Stimulated activated CD4-positive, alpha-beta T cell treated with anti-CD3 and anti-CD28 coated beads, Interleukin-1b, Interleukin-23, amount 100 ng/mL, for 1 hour (primary cell): ENCODE measurements around the gene SH2B2.

ENCODE experiments used
- DNase-seq, 2 donors: peaks; one replicate each; pipeline ENCODE4 v3.0.0-alpha.2; 2020; ENCODE audit warnings: low read depth in 2 of 2

Gene SH2B2

DNA sequence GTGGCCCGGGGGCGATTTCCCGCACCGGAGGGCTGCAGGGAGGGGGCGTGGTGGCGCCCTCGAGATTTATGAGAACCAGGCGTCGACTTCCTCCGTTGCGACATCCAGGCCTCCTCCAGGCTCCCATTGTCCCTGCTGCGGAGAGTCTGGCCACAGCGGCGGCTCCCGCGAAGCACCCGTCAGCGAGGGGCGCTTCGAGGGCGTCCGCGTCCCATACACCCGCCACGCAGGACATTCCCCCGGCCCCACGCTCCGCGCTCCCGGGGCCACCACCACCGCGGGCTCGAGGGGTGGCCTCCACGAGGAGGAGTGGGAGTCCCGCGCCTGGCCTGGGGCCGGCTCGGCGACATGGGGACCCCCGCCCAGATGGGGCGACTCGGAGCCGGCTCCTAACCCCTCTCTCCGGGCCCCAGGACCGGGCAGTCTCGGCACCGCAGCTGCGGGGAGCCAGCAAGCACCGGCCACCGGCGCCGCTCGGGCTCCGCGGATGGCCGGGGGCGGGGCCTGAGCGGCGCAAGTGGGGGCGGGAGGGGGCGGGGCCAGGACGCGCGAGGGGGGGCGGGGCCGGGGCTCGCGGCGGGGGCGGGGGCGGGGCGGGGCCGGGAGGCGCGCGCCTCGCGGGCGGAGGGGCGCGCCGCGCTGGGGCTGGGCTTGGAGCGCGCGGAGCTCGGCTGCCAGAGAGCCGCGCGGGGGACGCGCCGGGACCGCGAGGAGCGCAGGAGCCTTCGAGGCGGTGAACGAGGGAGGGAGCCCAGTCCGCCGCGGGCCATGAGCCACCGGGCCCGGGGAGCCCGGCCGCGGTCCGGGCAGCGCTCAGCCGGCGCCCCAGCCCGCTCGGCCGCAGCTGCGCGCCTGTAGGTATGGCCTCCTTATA, at the start of gene SH2B2:
Gene SH2B2, plus strand, starts transcription at position 632 of the 874 bp plus-strand sequence. CDS start 13,683 bp downstream, outside the sequence.
- no peak for DNase-seq

- DNase-seq = no peak
Observed at GRCh38 chr7:102239206-102239820, 47.4 kb upstream of the SH2B2 start.

GRCh38 chr7:102241431-102241830, 45.2 kb upstream of the SH2B2 start:
- no peak for DNase-seq

DNA sequence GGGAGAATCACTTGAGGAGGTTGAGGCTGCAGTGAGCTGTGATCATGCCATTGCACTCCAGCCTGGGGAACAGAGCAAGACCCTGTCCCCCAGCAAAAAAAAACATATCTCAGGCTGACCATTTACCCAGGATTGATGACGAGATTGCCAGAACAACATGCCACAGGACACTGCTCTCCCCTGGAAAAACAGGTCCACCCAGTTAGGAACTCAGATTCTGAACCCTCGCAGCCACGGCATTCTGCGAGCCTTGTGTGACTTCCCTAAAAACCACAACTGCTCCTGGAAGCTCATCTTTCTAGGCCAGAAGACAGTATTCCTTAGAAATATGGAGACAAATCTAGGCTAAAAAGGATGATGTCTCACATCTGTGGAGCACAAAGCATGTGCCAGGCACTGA, 42.1 kb upstream of the SH2B2 start:
- DNase-seq = no peak

- no peak for DNase-seq
Observed at GRCh38 chr7:102248081-102248455, 38.6 kb upstream of the SH2B2 start.

DNA sequence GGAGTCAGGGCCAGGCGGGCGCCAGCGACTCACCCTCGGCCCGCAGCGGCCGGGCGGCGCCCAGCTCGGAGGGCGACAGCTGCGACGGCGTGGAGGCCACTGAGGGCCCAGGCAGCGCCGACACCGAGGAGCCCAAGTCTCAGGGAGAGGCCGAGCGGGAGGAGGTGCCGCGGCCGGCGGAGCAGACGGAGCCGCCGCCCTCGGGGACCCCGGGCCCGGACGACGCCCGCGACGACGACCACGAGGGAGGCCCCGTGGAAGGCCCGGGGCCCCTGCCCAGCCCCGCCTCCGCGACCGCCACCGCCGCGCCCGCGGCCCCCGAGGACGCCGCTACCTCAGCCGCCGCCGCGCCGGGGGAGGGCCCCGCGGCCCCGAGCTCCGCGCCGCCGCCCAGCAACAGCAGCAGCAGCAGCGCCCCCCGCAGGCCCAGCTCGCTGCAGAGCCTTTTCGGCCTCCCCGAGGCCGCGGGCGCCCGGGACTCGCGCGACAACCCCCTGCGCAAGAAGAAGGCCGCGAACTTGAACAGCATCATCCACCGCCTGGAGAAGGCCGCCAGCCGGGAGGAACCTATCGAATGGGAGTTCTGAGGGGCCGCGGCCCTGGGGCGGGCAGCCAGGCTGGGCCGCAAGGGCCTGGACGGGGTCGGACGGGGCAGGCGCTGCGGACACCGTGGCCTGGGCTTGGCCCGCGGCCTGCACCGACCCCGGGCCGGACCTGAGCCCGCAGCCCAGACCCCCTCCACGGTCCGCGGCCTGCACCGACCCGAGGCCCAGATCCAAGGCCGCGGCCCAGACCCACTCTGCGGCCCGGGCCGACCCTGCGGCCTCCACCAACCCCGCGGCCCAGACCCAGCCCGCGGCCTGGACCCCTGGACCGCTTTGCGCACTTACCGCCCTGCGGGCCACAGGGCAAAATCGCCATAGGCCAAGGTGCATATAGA, 37.9 kb upstream of the SH2B2 start:
- no peak for DNase-seq

- DNase-seq = no peak
Observed at GRCh38 chr7:102251531-102252365, 34.9 kb upstream of the SH2B2 start.

DNA sequence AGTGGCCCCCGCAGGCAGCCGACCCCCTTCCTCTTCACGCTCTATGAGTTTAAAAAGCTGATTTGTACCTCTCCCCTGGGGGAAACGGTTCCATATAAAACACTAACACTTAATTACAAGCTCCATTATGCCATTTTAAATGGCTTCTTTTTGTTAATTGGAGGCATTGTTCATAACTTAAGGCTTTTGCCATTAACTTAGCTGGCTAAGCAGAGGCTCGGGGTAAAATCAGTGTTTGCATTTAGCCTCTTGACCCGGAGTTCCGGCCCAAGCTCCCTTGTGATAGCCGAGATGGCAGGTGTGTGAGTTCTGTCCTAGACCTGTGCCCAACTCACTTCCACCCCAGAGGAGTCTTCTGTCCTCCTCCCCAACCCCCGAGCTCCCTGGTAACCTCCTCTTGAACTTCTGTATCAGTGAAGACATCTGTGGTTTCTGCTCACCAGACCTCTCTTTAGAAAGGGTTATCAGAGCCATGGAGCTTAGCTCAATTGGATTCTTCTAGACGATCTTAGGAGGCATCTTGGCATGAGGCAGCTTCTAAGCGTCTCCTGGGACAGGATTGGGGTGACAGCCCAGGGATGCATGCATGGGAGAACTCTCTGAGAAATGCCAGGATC, 34.2 kb upstream of the SH2B2 start:
- DNase-seq = no peak

GRCh38 chr7:102253066-102253972, 33.3 kb upstream of the SH2B2 start:
- DNase-seq = no peak

GRCh38 chr7:102253973-102254370, 32.7 kb upstream of the SH2B2 start:
- DNase-seq = no peak

DNA sequence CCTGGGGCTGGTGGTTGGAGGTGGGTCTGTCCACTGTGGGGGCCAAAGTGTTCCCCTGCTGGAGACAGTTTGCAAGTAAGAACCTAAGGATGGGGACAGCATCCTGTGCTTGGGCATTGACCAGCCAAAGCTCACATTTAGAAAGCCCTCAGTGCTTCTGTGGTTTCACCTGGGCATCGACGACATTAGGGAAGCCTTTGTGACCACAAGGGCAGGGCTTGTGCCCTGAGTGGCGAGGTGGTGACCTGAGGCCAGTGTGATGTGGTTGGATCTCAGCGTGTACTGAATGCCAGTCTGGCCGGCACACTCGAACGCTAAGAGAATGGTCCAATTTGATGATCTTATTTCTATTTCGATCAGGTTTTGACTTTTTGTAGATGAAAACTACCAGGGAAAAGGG, 32.1 kb upstream of the SH2B2 start:
- DNase-seq = no peak

GRCh38 chr7:102255501-102255900, 31.2 kb upstream of the SH2B2 start:
- DNase-seq = no peak

GRCh38 chr7:102255916-102256315, 30.8 kb upstream of the SH2B2 start:
- DNase-seq = no peak

GRCh38 chr7:102258073-102258748, 28.5 kb upstream of the SH2B2 start:
- no peak for DNase-seq

GRCh38 chr7:102258749-102259107, 27.9 kb upstream of the SH2B2 start:
- no peak for DNase-seq

DNA sequence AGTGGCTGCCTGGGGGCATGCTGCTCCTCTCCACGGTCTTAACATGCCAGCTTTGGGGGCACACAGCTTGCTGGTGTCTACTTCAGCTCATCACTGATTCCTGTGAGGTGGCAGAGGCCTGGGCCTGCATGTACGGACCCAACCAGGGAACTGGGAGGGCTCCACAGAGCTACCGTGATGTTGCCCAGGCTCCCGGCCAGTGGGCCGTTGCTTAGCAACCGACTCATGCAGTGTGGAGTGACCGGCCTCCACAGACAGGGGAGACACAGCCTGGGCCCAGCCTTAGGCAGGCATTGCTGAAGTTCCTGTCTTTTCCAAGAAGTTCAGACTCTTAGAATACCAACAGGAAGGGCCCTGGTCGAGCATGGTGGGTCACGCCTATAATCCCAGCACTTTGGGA, 25.8 kb upstream of the SH2B2 start:
- no peak for DNase-seq

GRCh38 chr7:102261451-102261850, 25.2 kb upstream of the SH2B2 start:
- no peak for DNase-seq

DNA sequence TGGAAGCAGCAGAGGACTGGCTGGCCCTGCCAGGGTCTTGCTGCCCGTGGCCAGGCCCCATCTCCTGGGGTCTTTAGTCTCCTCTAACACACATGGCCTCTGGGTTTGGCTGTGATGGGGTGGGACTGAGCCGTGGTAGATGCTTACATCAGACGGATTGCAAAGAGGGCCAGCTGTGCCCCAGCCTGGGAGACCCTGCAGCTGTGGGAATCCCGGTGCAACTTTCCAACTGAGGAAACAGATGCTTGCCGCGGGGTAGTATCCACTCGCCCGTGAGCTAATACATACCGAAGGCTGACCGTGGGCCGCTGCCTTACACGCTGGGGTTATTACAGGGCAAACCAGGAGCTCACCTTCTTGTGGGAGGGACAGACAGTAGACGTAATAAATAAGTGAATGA, 24.1 kb upstream of the SH2B2 start:
- DNase-seq = no peak

- no peak for DNase-seq
Observed at GRCh38 chr7:102264367-102264891, 22.2 kb upstream of the SH2B2 start.
